HepG2 (cell line): Measurements from ENCODE around the gene C22orf31. TPM values are rescaled to one million over a fixed set of nuclear protein-coding genes. Genes with fewer than 3 reads are reported as not detected.

Source experiments
- FOXK2 ChIP-seq: fragments of 450-650 bp; IDR thresholded peaks from 2 replicates; pipeline ENCODE4 v1.6.1; 2016
- FOXP4 ChIP-seq: sonication (generic); formaldehyde crosslinking; IDR thresholded peaks from 2 replicates; pipeline ENCODE4 v1.4.0; 2020; ENCODE audit warnings: missing genetic modification reagents
- GATAD2A ChIP-seq: IDR thresholded peaks from 2 replicates; pipeline ENCODE4 v1.6.1; 2016
- HMGA1 ChIP-seq: sonication (generic); formaldehyde crosslinking; conservative IDR thresholded peaks from 2 replicates; pipeline ENCODE4 v1.4.0; 2020; ENCODE audit warnings: missing genetic modification reagents
- HNF4A ChIP-seq: sonication (generic); formaldehyde crosslinking; IDR thresholded peaks from 2 replicates; pipeline ENCODE4 v1.4.0; 2020; ENCODE audit warnings: missing genetic modification reagents
- HNRNPK ChIP-seq: fragments of 200-400 bp; formaldehyde crosslinking; IDR thresholded peaks from 2 replicates; pipeline ENCODE4 v1.6.1; 2018; ENCODE audit warnings: low read length, low read depth, moderate library complexity, mild to moderate bottlenecking; ENCODE audit not compliant: poor library complexity, severe bottlenecking
- RARA ChIP-seq: IDR thresholded peaks from 2 replicates; pipeline ENCODE4 v1.6.1; 2016; ENCODE audit warnings: missing genetic modification reagents, missing compliant biosample characterization
- SAP130 ChIP-seq: IDR thresholded peaks from 2 replicates; pipeline ENCODE4 v1.6.1; 2016; ENCODE audit warnings: low read depth
- SNAPC5 ChIP-seq: sonication (generic); formaldehyde crosslinking; IDR thresholded peaks from 2 replicates; pipeline ENCODE4 v1.8.1; 2023; ENCODE audit warnings: mild to moderate bottlenecking, missing genetic modification reagents, borderline replicate concordance
- TRIM24 ChIP-seq: sonication (generic); formaldehyde crosslinking; IDR thresholded peaks from 2 replicates; pipeline ENCODE4 v1.8.0; 2022; ENCODE audit warnings: mild to moderate bottlenecking, missing genetic modification reagents
- ZBTB40 ChIP-seq, 2 experiments: fragments of 450-650 bp in 1 of 2; sonication (generic) in 1 of 2; formaldehyde crosslinking in 1 of 2; IDR thresholded peaks; 2 replicates each; pipeline versions ENCODE4 v1.6.1 to v1.8.0; 2016 to 2022; ENCODE audit warnings: antibody characterized with exemption in 1 of 2, mild to moderate bottlenecking in 1 of 2, missing genetic modification reagents in 1 of 2
- ZNF136 ChIP-seq: sonication (generic); formaldehyde crosslinking; IDR thresholded peaks from 2 replicates; pipeline ENCODE4 v1.8.1; 2022; ENCODE audit warnings: low read depth, mild to moderate bottlenecking, moderate library complexity, missing genetic modification reagents
- ZNF235 ChIP-seq: sonication (generic); formaldehyde crosslinking; IDR thresholded peaks from 2 replicates; pipeline ENCODE4 v1.8.1; 2023; ENCODE audit warnings: mild to moderate bottlenecking, missing genetic modification reagents, borderline replicate concordance
- ZNF496 ChIP-seq: sonication (generic); formaldehyde crosslinking; IDR thresholded peaks from 2 replicates; pipeline ENCODE4 v1.8.1; 2023; ENCODE audit warnings: mild to moderate bottlenecking, moderate library complexity, missing genetic modification reagents; ENCODE audit not compliant: insufficient replicate concordance
- ZNF503 ChIP-seq: sonication (generic); formaldehyde crosslinking; IDR thresholded peaks from 2 replicates; pipeline ENCODE4 v1.4.0; 2020; ENCODE audit warnings: missing genetic modification reagents
- ZNF691 ChIP-seq: sonication (generic); formaldehyde crosslinking; IDR thresholded peaks from 2 replicates; pipeline ENCODE4 v1.4.0; 2020; ENCODE audit warnings: missing genetic modification reagents, low read depth, mild to moderate bottlenecking, borderline replicate concordance
- polyA plus RNA-seq, 8 experiments: library from polyadenylated mRNA; depleted of rRNA in 3 of 8; stranded (reverse) in 7 of 8; unstranded in 1 of 8; fragments of >200 nt; fragmentation: Illumina TruSeq in 4 of 8; extraction: Trizol in 4 of 8; gene quantifications; 2 replicates each; pipeline versions ENCODE4 v1.2.1 to v1.2.3, GENCODE V29; 2011 to 2016; ENCODE audit warnings: low read depth in 4 of 8, missing spikeins in 1 of 8, mixed read lengths in 1 of 8; ENCODE audit not compliant: insufficient read depth in 1 of 8
- total RNA-seq, 5 experiments: library from RNA; depleted of rRNA; stranded (reverse); fragments of >200 nt; fragmentation: Illumina TruSeq; extraction: Trizol; gene quantifications; 2 replicates each; pipeline ENCODE4 v1.2.3, GENCODE V29; 2016; ENCODE audit warnings: low read depth in 1 of 5

C22orf31 gene
- total and polyA plus RNA-seq, 2 of the 13 experiments (the other 11 are each of a cell fraction or from before 2014, with no cell fraction given): not detected

GRCh38 chr22:29095459-29095858 lies 33.8 kb upstream of the C22orf31 start (continued):
- peak; percentile 52; the same call in 1 of the 2 replicates for TF ChIP-seq FOXP4 (CRISPR knock-in tag)
- TF ChIP-seq ZNF496 (CRISPR knock-in tag): no peak
- 0 out of 2 replicates have a peak, but pooled peaks have one; percentile 9 for TF ChIP-seq RARA (CRISPR knock-in tag)
- no peak for TF ChIP-seq ZBTB40 (IDR thresholded peaks at IDR 0.05)
- TF ChIP-seq ZBTB40 (CRISPR knock-in tag; IDR thresholded peaks at IDR 0.05): no peak
- no peak for TF ChIP-seq TRIM24 (CRISPR knock-in tag)
- TF ChIP-seq GATAD2A: peak; percentile 56
- TF ChIP-seq FOXK2: 0 out of 2 replicates have a peak, but pooled peaks have one; percentile 22
- TF ChIP-seq ZNF503: peak; percentile 47; the same call in 1 of the 2 replicates
- TF ChIP-seq ZNF235: no peak
- peak; percentile 59 for TF ChIP-seq HNF4A (CRISPR knock-in tag)
- peak; percentile 30 for TF ChIP-seq SAP130 (CRISPR knock-in tag)
- TF ChIP-seq ZNF691 (CRISPR knock-in tag): no peak
- TF ChIP-seq HMGA1 (CRISPR knock-in tag): no peak
- TF ChIP-seq SNAPC5 (CRISPR knock-in tag): no peak
- TF ChIP-seq ZNF136: no peak
- no peak for TF ChIP-seq HNRNPK
